Stomach (tissue), 4 donors: ENCODE measurements around the gene CD3E.

ENCODE experiments used
- CTCF ChIP-seq, 7 experiments: fragments of 450-650 bp in 4 of 7; fragments of 200-600 bp in 3 of 7; sonication (generic) in 3 of 7; IDR thresholded peaks; one replicate each; pipeline ENCODE4 v1.5.1; 2016 to 2019; ENCODE audit warnings: antibody characterized with exemption in 7 of 7, control low read depth in 2 of 7, mild to moderate bottlenecking in 1 of 7
- EP300 ChIP-seq: sonication (generic); formaldehyde crosslinking; IDR thresholded peaks from one replicate; pipeline ENCODE4 v1.6.1; 2017; ENCODE audit warnings: antibody characterized with exemption
- POLR2A ChIP-seq, 4 donors: fragments of 450-650 bp; IDR thresholded peaks; one replicate each; pipeline ENCODE4 v1.6.1; 2016; ENCODE audit warnings: antibody characterized with exemption in 4 of 4, control low read depth in 2 of 4, mild to moderate bottlenecking in 1 of 4, moderate library complexity in 1 of 4

GRCh38 chr11:118340449-118340848 is 35.9 kb downstream of the CD3E start:
- no peak for TF ChIP-seq CTCF (IDR thresholded peaks at IDR 0.05)
- no peak for TF ChIP-seq POLR2A (IDR thresholded peaks at IDR 0.05)
- no peak for TF ChIP-seq EP300
